Left forelimb (tissue), 1 donor: Measurements from ENCODE around the gene TSPAN14.
A peak's percentile ranks its signal among the peaks of the same experiment; 100 is the strongest.

Source experiments
- DNase-seq: peaks from one replicate; pipeline ENCODE4 v3.0.0-alpha.2; 2018; ENCODE audit warnings: low spot score

The TSPAN14 gene

GRCh38 chr10:80487791-80488538, 33.9 kb downstream of the TSPAN14 start:
- DNase-seq = no peak

GRCh38 chr10:80488539-80489066, 34.5 kb downstream of the TSPAN14 start:
- no peak for DNase-seq

- no peak for DNase-seq
These were observed 35.4 kb downstream of the TSPAN14 start for GRCh38 chr10:80489371-80490112.

GRCh38 chr10:80491251-80492102, 37.4 kb downstream of the TSPAN14 start:
- DNase-seq = no peak

GRCh38 chr10:80492848-80493521, 38.9 kb downstream of the TSPAN14 start:
- DNase-seq = no peak

- no peak for DNase-seq
These were observed 39.5 kb downstream of the TSPAN14 start for GRCh38 chr10:80493522-80494051.

- no peak for DNase-seq
These were observed 42.6 kb downstream of the TSPAN14 start for GRCh38 chr10:80496555-80497172.

GRCh38 chr10:80497187-80498077, 43.3 kb downstream of the TSPAN14 start:
- DNase-seq = no peak

- no peak for DNase-seq
These were observed 44.1 kb downstream of the TSPAN14 start for GRCh38 chr10:80498078-80498832.

- no peak for DNase-seq
These were observed 45.0 kb downstream of the TSPAN14 start for GRCh38 chr10:80498833-80499741.

- DNase-seq = peak; percentile 77
These were observed 46.7 kb downstream of the TSPAN14 start for GRCh38 chr10:80500572-80501380.

GRCh38 chr10:80501381-80501912, 47.3 kb downstream of the TSPAN14 start:
- no peak for DNase-seq

GRCh38 chr10:80501913-80502521, 47.9 kb downstream of the TSPAN14 start:
- DNase-seq = no peak

- no peak for DNase-seq
These were observed 48.8 kb downstream of the TSPAN14 start for GRCh38 chr10:80502621-80503583.

GRCh38 chr10:80503584-80504157, 49.6 kb downstream of the TSPAN14 start:
- DNase-seq = no peak
